Stimulated activated CD8-positive, alpha-beta memory T cell treated with anti-CD3 and anti-CD28 coated beads, Interleukin-15, amount 100 ng/mL, for 48 hours (primary cell): ENCODE results near the gene SLC10A7.

Experiments
- DNase-seq, 2 donors: peaks; one replicate each; pipeline ENCODE4 v3.0.0-alpha.2; 2020; ENCODE audit warnings: low read depth in 2 of 2

SLC10A7 gene

GRCh38 chr4:146521541-146522097 lies at the start of gene SLC10A7:
Gene SLC10A7 (minus strand): TSS chr4:146521940. CDS start chr4:146521717, 223 bp downstream.
- peak; percentile 56 to 65 for DNase-seq

- DNase-seq: no peak
Observed at GRCh38 chr4:146567396-146567795, 45.7 kb upstream of the SLC10A7 start.

GRCh38 chr4:146564492-146564891 lies 42.8 kb upstream of the SLC10A7 start:
- no peak for DNase-seq

GRCh38 chr4:146550161-146550560 lies 28.4 kb upstream of the SLC10A7 start:
- no peak for DNase-seq

- no peak for DNase-seq
Observed at GRCh38 chr4:146548443-146548842, 26.7 kb upstream of the SLC10A7 start.

- DNase-seq: no peak
Observed at GRCh38 chr4:146545102-146545501, 23.4 kb upstream of the SLC10A7 start.

GRCh38 chr4:146534178-146534577 lies 12.4 kb upstream of the SLC10A7 start:
- no peak for DNase-seq

- no peak for DNase-seq
Observed at GRCh38 chr4:146525754-146526153, 4.0 kb upstream of the SLC10A7 start.

- no peak for DNase-seq
Observed at GRCh38 chr4:146524663-146525062, 2.9 kb upstream of the SLC10A7 start.

GRCh38 chr4:146522869-146523205 lies 1.1 kb upstream of the SLC10A7 start:
- no peak for DNase-seq

- peak; percentile 69 to 77 for DNase-seq
Observed at GRCh38 chr4:146522098-146522868, 543 bp upstream of the SLC10A7 start.

- no peak for DNase-seq
Observed at GRCh38 chr4:146520896-146521540, 722 bp downstream of the SLC10A7 start.

- DNase-seq: no peak
Observed at GRCh38 chr4:146514651-146515357, 6.9 kb downstream of the SLC10A7 start.

- no peak for DNase-seq
Observed at GRCh38 chr4:146513548-146513947, 8.2 kb downstream of the SLC10A7 start.

- no peak for DNase-seq
Observed at GRCh38 chr4:146511381-146511780, 10.4 kb downstream of the SLC10A7 start.

- DNase-seq: no peak
Observed at GRCh38 chr4:146510942-146511341, 10.8 kb downstream of the SLC10A7 start.

- DNase-seq: no peak
Observed at GRCh38 chr4:146508229-146508939, 13.4 kb downstream of the SLC10A7 start.

GRCh38 chr4:146507632-146508031 lies 14.1 kb downstream of the SLC10A7 start:
- DNase-seq: no peak

GRCh38 chr4:146506272-146506671 lies 15.5 kb downstream of the SLC10A7 start:
- no peak for DNase-seq

- no peak for DNase-seq
Observed at GRCh38 chr4:146500216-146500615, 21.5 kb downstream of the SLC10A7 start.

- no peak for DNase-seq
Observed at GRCh38 chr4:146498291-146498690, 23.4 kb downstream of the SLC10A7 start.

- DNase-seq: no peak
Observed at GRCh38 chr4:146495269-146495668, 26.5 kb downstream of the SLC10A7 start.
